K562 (cell line): ENCODE data around the gene RBSN. TPM values are rescaled to one million over a fixed set of nuclear protein-coding genes. Genes with fewer than 3 reads are reported as not detected.

Experiments
- AFF1 ChIP-seq, 2 experiments: fragments of 450-650 bp; IDR thresholded peaks; 2 replicates each; pipeline ENCODE4 v1.6.1; 2018; ENCODE audit warnings: mild to moderate bottlenecking in 2 of 2, low read depth in 1 of 2; ENCODE audit not compliant: partially characterized antibody in 2 of 2
- BHLHE40 ChIP-seq: IDR thresholded peaks from 2 replicates; pipeline ENCODE4 v1.6.1; 2011; ENCODE audit warnings: low read length, improper control_type of control experiment
- DIDO1 ChIP-seq: fragments of 450-650 bp; IDR thresholded peaks from 2 replicates; pipeline ENCODE4 v1.6.1; 2016; ENCODE audit warnings: low read depth, missing biosample characterization, missing genetic modification characterization
- FOSL1 ChIP-seq: fragments of 200-800 bp; sonication (Bioruptor generic); conservative IDR thresholded peaks from 2 replicates; pipeline ENCODE4 v1.6.1; 2016; ENCODE audit warnings: missing genetic modification characterization, missing compliant biosample characterization
- JUND ChIP-seq, 2 experiments: IDR thresholded peaks; 2 replicates in 1 of 2; 3 replicates in 1 of 2; pipeline ENCODE4 v1.6.1; 2011; ENCODE audit warnings: borderline replicate concordance in 2 of 2, low read depth in 2 of 2, low read length in 2 of 2, improper control_type of control experiment in 1 of 2, missing biosample characterization in 1 of 2, missing genetic modification characterization in 1 of 2, missing genetic modification reagents in 1 of 2
- MAFF ChIP-seq: IDR thresholded peaks from 2 replicates; pipeline ENCODE4 v1.6.1; 2012; ENCODE audit warnings: low read length, improper control_type of control experiment
- MBD2 ChIP-seq: sonication (generic); IDR thresholded peaks from 2 replicates; pipeline ENCODE4 v1.6.1; 2016; ENCODE audit warnings: low read depth, borderline replicate concordance
- MIER1 ChIP-seq: fragments of 450-650 bp; IDR thresholded peaks from 2 replicates; pipeline ENCODE4 v1.6.1; 2016; ENCODE audit warnings: antibody characterized with exemption, mild to moderate bottlenecking, low read depth
- NCOA1 ChIP-seq: fragments of 450-650 bp; IDR thresholded peaks from 2 replicates; pipeline ENCODE4 v1.6.1; 2016; ENCODE audit warnings: low read depth
- NELFE ChIP-seq: IDR thresholded peaks from 2 replicates; pipeline ENCODE4 v1.6.1; 2011; ENCODE audit warnings: mild to moderate bottlenecking; ENCODE audit not compliant: insufficient read depth, insufficient read length
- NR2C2 ChIP-seq, 2 experiments: fragments of 200-800 bp in 1 of 2; sonication (Bioruptor generic) in 1 of 2; sonication (generic) in 1 of 2; formaldehyde crosslinking in 1 of 2; IDR thresholded peaks; 2 replicates each; pipeline versions ENCODE4 v1.6.1 to v1.8.0; 2016 to 2022; ENCODE audit warnings: mild to moderate bottlenecking in 1 of 2, missing compliant biosample characterization in 1 of 2, missing genetic modification characterization in 1 of 2, missing genetic modification reagents in 1 of 2
- NRF1 ChIP-seq, 2 experiments: fragments of 450-650 bp; IDR thresholded peaks in 1 of 2; conservative IDR thresholded peaks in 1 of 2; 2 replicates each; pipeline ENCODE4 v1.6.1; 2014; ENCODE audit warnings: mild to moderate bottlenecking in 2 of 2
- RBM14 ChIP-seq: fragments of 200-400 bp; formaldehyde crosslinking; IDR thresholded peaks from 2 replicates; pipeline ENCODE4 v1.6.1; 2018; ENCODE audit warnings: low read depth, mild to moderate bottlenecking, low read length, moderate library complexity, borderline replicate concordance; ENCODE audit not compliant: insufficient read depth
- ZNF217 ChIP-seq: sonication (generic); formaldehyde crosslinking; IDR thresholded peaks from 2 replicates; pipeline ENCODE4 v1.8.0; 2022; ENCODE audit warnings: mild to moderate bottlenecking, missing genetic modification reagents
- ZNF507 ChIP-seq: conservative IDR thresholded peaks from 2 replicates; pipeline ENCODE4 v1.6.1; 2017; ENCODE audit warnings: missing genetic modification characterization, missing compliant biosample characterization
- ZNF512 ChIP-seq: IDR thresholded peaks from 2 replicates; pipeline ENCODE4 v1.6.1; 2016; ENCODE audit warnings: missing genetic modification characterization, missing compliant biosample characterization
- ZNF584 ChIP-seq: fragments of 200-800 bp; sonication (Bioruptor generic); IDR thresholded peaks from 2 replicates; pipeline ENCODE4 v1.6.1; 2016; ENCODE audit warnings: low read depth, mild to moderate bottlenecking, missing genetic modification characterization, missing compliant biosample characterization
- polyA plus RNA-seq, 8 experiments: library from polyadenylated mRNA; depleted of rRNA in 4 of 8; stranded (reverse) in 5 of 8; unstranded in 3 of 8; fragments of >200 nt; fragmentation: Nextera tagmentation in 2 of 8; fragmentation: Illumina TruSeq in 1 of 8; extraction: Ambion mirVana in 2 of 8; extraction: Trizol in 1 of 8; gene quantifications; 2 replicates each; pipeline versions ENCODE4 v1.2.1 to v1.2.3, GENCODE V29; 2011 to 2014; ENCODE audit warnings: inconsistent platforms in 1 of 8, missing spikeins in 1 of 8
- total RNA-seq, 7 experiments: library from RNA; depleted of rRNA in 6 of 7; stranded (reverse); fragments of >200 nt in 6 of 7; fragmentation: Illumina TruSeq in 2 of 7; extraction: Trizol in 2 of 7; gene quantifications; 2 replicates each; pipeline versions ENCODE4 v1.2.1 to v1.2.3, GENCODE V29; 2011 to 2021; ENCODE audit warnings: low replicate concordance in 1 of 7
- TF ChIP-seq, protein P1 (sequence below): sonication (generic); formaldehyde crosslinking; IDR thresholded peaks from 2 replicates; pipeline ENCODE4 v1.8.0; 2022; ENCODE audit warnings: mild to moderate bottlenecking, missing genetic modification reagents, borderline replicate concordance
- TF ChIP-seq, protein P2 (sequence below): fragments of 450-650 bp; formaldehyde crosslinking; IDR thresholded peaks from 2 replicates; pipeline ENCODE4 v1.4.0; 2022; ENCODE audit warnings: missing genetic modification characterization

Gene RBSN
- total and polyA plus RNA-seq, 9 of the 15 experiments (the other 6 are each of a cell fraction or from before 2014, with no cell fraction given): 2.9 to 19.6 (median 15.0) TPM

DNA sequence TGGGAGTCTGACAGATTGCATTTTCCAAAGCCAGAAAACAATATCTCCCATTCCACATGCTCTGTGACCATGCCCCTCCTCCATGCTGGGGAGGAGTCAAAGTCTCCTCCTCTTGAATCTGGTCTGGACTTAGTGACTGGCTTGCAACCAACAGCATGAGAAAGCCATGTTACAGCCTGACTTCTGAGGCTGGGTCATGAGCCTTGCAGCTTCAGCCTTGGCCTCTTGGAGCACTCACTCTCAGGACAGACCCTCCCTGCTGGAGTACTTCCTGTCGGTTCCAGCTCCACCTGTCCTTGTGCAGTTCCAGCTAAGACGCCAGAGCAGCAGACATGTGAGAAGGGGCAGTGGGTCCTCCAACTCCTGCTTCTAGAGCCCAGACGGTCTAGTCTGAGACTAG, 49.7 kb upstream of the RBSN start (continued):
- TF ChIP-seq ZNF512 (no peak), JUND (IDR thresholded peaks at IDR 0.05; ENCODE audit: borderline replicate concordance, low read depth, low read length) (peak; percentile 37; the same call in 1 of the 2 replicates), JUND (tag; IDR thresholded peaks at IDR 0.05; ENCODE audit: borderline replicate concordance, low read depth, low read length) (no peak), ZNF217 (CRISPR knock-in tag) (no peak), ZNF584 (CRISPR knock-in tag) (no peak), AFF1 (IDR thresholded peaks at IDR 0.05; ENCODE audit: low read depth in 1 of 2, partially characterized antibody in 2 of 2) (no peak), NELFE (no peak), BHLHE40 (peak; percentile 41; the same call in 1 of the 2 replicates), RBM14 (no peak), NCOA1 (no peak), NRF1 (conservative IDR thresholded peaks at IDR 0.05 in 1 of 2, IDR thresholded peaks at IDR 0.05 in 1 of 2) (peak in 1 of 2 experiments; percentile 54; a peak in 2 of 4 replicates), DIDO1 (tag) (no peak), MIER1 (no peak), MBD2 (no peak), MAFF (no peak), NR2C2 (CRISPR knock-in tag; IDR thresholded peaks at IDR 0.05) (no peak), NR2C2 (tag; IDR thresholded peaks at IDR 0.05) (no peak), ZNF507 (no peak), FOSL1 (tag) (no peak)
- TF ChIP-seq, protein P1, sequence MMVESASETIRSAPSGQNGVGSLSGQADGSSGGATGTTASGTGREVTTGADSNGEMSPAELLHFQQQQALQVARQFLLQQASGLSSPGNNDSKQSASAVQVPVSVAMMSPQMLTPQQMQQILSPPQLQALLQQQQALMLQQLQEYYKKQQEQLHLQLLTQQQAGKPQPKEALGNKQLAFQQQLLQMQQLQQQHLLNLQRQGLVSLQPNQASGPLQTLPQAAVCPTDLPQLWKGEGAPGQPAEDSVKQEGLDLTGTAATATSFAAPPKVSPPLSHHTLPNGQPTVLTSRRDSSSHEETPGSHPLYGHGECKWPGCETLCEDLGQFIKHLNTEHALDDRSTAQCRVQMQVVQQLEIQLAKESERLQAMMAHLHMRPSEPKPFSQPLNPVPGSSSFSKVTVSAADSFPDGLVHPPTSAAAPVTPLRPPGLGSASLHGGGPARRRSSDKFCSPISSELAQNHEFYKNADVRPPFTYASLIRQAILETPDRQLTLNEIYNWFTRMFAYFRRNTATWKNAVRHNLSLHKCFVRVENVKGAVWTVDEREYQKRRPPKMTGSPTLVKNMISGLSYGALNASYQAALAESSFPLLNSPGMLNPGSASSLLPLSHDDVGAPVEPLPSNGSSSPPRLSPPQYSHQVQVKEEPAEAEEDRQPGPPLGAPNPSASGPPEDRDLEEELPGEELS (CRISPR knock-in tag): no peak
- TF ChIP-seq, protein P2, sequence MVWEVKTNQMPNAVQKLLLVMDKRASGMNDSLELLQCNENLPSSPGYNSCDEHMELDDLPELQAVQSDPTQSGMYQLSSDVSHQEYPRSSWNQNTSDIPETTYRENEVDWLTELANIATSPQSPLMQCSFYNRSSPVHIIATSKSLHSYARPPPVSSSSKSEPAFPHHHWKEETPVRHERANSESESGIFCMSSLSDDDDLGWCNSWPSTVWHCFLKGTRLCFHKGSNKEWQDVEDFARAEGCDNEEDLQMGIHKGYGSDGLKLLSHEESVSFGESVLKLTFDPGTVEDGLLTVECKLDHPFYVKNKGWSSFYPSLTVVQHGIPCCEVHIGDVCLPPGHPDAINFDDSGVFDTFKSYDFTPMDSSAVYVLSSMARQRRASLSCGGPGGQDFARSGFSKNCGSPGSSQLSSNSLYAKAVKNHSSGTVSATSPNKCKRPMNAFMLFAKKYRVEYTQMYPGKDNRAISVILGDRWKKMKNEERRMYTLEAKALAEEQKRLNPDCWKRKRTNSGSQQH (CRISPR knock-in tag): no peak
